Right lobe of liver (tissue), 4 donors: ENCODE measurements around the gene ZNF605.

ENCODE experiments used
- CTCF ChIP-seq, 4 donors: fragments of 200-600 bp in 3 of 4; fragments of 450-650 bp in 1 of 4; IDR thresholded peaks; one replicate each; pipeline versions ENCODE4 v1.5.1 to v1.8.0; 2016 to 2022; ENCODE audit warnings: antibody characterized with exemption in 4 of 4, mild to moderate bottlenecking in 2 of 4
- POLR2A ChIP-seq: fragments of 450-650 bp; IDR thresholded peaks from one replicate; pipeline ENCODE4 v1.6.1; 2017; ENCODE audit warnings: antibody characterized with exemption, mild to moderate bottlenecking
- donor health status: DM: no; HTN: no; CAD: no.
- donor health status: DM: no; HTN: no; CAD: no.
- donor health status: DM: no; HTN: yes; CAD: no.

GRCh38 chr12:132998741-132999140, 42.6 kb upstream of the ZNF605 start:
- TF ChIP-seq CTCF (IDR thresholded peaks at IDR 0.05) (no peak), POLR2A (no peak)
